Measurements from ENCODE around the gene HSDL2. TPM values are rescaled to one million over a fixed set of nuclear protein-coding genes. Genes with fewer than 3 reads are reported as not detected.
A peak's percentile ranks its signal among the peaks of the same experiment; 100 is the strongest.

Gene HSDL2
- total RNA-seq, 1 donor from 2014 or later = 40.7 TPM

GRCh38 chr9:112339886-112340285 lies 40.0 kb upstream of the HSDL2 start:
- Histone ChIP-seq H3K9me3 (ENCODE audit: control insufficient read depth in 3 of 3, low read length in 3 of 3) (no peaks in the 10 kb centered on the region), H3K27ac (ENCODE audit: low read depth, low read length) (no peak overlapping the region), H3K4me1 (ENCODE audit: control insufficient read depth in 3 of 3, insufficient read depth in 3 of 3, low read length in 3 of 3) (no peaks in the 10 kb centered on the region), H3K9ac (ENCODE audit: low read depth in 1 of 3, low read length in 3 of 3) (no peak overlapping the region), H3K27me3 (ENCODE audit: control insufficient read depth in 3 of 3, insufficient read depth in 3 of 3, low read length in 3 of 3) (no peaks in the 10 kb centered on the region), H3K4me3 (ENCODE audit: low read length in 3 of 3) (no peak overlapping the region), H3K36me3 (ENCODE audit: control insufficient read depth in 3 of 3, insufficient read depth in 3 of 3, low read length in 3 of 3) (no peaks in the 10 kb centered on the region)

GRCh38 chr9:112341730-112342129 lies 38.2 kb upstream of the HSDL2 start:
- no peaks in the 10 kb centered on the region for H3K36me3 ChIP-seq (ENCODE audit: control insufficient read depth in 3 of 3, insufficient read depth in 3 of 3, low read length in 3 of 3)
- H3K27me3 ChIP-seq (ENCODE audit: control insufficient read depth in 3 of 3, insufficient read depth in 3 of 3, low read length in 3 of 3) = no peaks in the 10 kb centered on the region
- no peak overlapping the region for H3K4me3 ChIP-seq (ENCODE audit: low read length in 3 of 3)
- no peaks in the 10 kb centered on the region for H3K9me3 ChIP-seq (ENCODE audit: control insufficient read depth in 3 of 3, low read length in 3 of 3)
- no peak overlapping the region for H3K9ac ChIP-seq (ENCODE audit: low read depth in 1 of 3, low read length in 3 of 3)
- no peak overlapping the region for H3K27ac ChIP-seq (ENCODE audit: low read depth, low read length)
- no peaks in the 10 kb centered on the region for H3K4me1 ChIP-seq (ENCODE audit: control insufficient read depth in 3 of 3, insufficient read depth in 3 of 3, low read length in 3 of 3)

- Histone ChIP-seq H3K27ac (ENCODE audit: low read depth, low read length) (no peak overlapping the region), H3K4me1 (ENCODE audit: control insufficient read depth in 3 of 3, insufficient read depth in 3 of 3, low read length in 3 of 3) (peaks cover 0 to 7% (median 0%) of the 10 kb centered on the region in 3 donors), H3K36me3 (ENCODE audit: control insufficient read depth in 3 of 3, insufficient read depth in 3 of 3, low read length in 3 of 3) (no peaks in the 10 kb centered on the region), H3K4me3 (ENCODE audit: low read length in 3 of 3) (peak overlapping the region; percentile 60 to 87 (median 60)), H3K9me3 (ENCODE audit: control insufficient read depth in 3 of 3, low read length in 3 of 3) (no peaks in the 10 kb centered on the region), H3K27me3 (ENCODE audit: control insufficient read depth in 3 of 3, insufficient read depth in 3 of 3, low read length in 3 of 3) (no peaks in the 10 kb centered on the region), H3K9ac (ENCODE audit: low read depth in 1 of 3, low read length in 3 of 3) (peak overlapping the region; percentile 39 to 58 (median 46))
These were observed 31.5 kb upstream of the HSDL2 start for GRCh38 chr9:112348257-112349007.

- no peaks in the 10 kb centered on the region for H3K36me3 ChIP-seq (ENCODE audit: control insufficient read depth in 3 of 3, insufficient read depth in 3 of 3, low read length in 3 of 3)
- H3K4me3 ChIP-seq (ENCODE audit: low read length in 3 of 3) = peak overlapping the region; percentile 60 to 87 (median 60)
- peaks cover 0 to 7% (median 0%) of the 10 kb centered on the region in 3 donors for H3K4me1 ChIP-seq (ENCODE audit: control insufficient read depth in 3 of 3, insufficient read depth in 3 of 3, low read length in 3 of 3)
- H3K9me3 ChIP-seq (ENCODE audit: control insufficient read depth in 3 of 3, low read length in 3 of 3) = no peaks in the 10 kb centered on the region
- no peaks in the 10 kb centered on the region for H3K27me3 ChIP-seq (ENCODE audit: control insufficient read depth in 3 of 3, insufficient read depth in 3 of 3, low read length in 3 of 3)
- no peak overlapping the region for H3K27ac ChIP-seq (ENCODE audit: low read depth, low read length)
- H3K9ac ChIP-seq (ENCODE audit: low read depth in 1 of 3, low read length in 3 of 3) = peak overlapping the region in 2 of 3 donors; percentile 46 to 58
These were observed 30.9 kb upstream of the HSDL2 start for GRCh38 chr9:112349008-112349333.

- no peaks in the 10 kb centered on the region for H3K36me3 ChIP-seq (ENCODE audit: control insufficient read depth in 3 of 3, insufficient read depth in 3 of 3, low read length in 3 of 3)
- H3K9me3 ChIP-seq (ENCODE audit: control insufficient read depth in 3 of 3, low read length in 3 of 3) = no peaks in the 10 kb centered on the region
- peaks cover 0 to 7% (median 0%) of the 10 kb centered on the region in 3 donors for H3K4me1 ChIP-seq (ENCODE audit: control insufficient read depth in 3 of 3, insufficient read depth in 3 of 3, low read length in 3 of 3)
- no peaks in the 10 kb centered on the region for H3K27me3 ChIP-seq (ENCODE audit: control insufficient read depth in 3 of 3, insufficient read depth in 3 of 3, low read length in 3 of 3)
- H3K27ac ChIP-seq (ENCODE audit: low read depth, low read length) = no peak overlapping the region
- no peak overlapping the region for H3K4me3 ChIP-seq (ENCODE audit: low read length in 3 of 3)
- H3K9ac ChIP-seq (ENCODE audit: low read depth in 1 of 3, low read length in 3 of 3) = no peak overlapping the region
These were observed 28.7 kb upstream of the HSDL2 start for GRCh38 chr9:112351184-112351583.

- Histone ChIP-seq H3K4me1 (ENCODE audit: control insufficient read depth in 3 of 3, insufficient read depth in 3 of 3, low read length in 3 of 3) (peaks cover 0 to 7% (median 0%) of the 10 kb centered on the region in 3 donors), H3K27ac (ENCODE audit: low read depth, low read length) (no peak overlapping the region), H3K9ac (ENCODE audit: low read depth in 1 of 3, low read length in 3 of 3) (no peak overlapping the region), H3K27me3 (ENCODE audit: control insufficient read depth in 3 of 3, insufficient read depth in 3 of 3, low read length in 3 of 3) (no peaks in the 10 kb centered on the region), H3K9me3 (ENCODE audit: control insufficient read depth in 3 of 3, low read length in 3 of 3) (no peaks in the 10 kb centered on the region), H3K36me3 (ENCODE audit: control insufficient read depth in 3 of 3, insufficient read depth in 3 of 3, low read length in 3 of 3) (no peaks in the 10 kb centered on the region), H3K4me3 (ENCODE audit: low read length in 3 of 3) (no peak overlapping the region)
These were observed 27.7 kb upstream of the HSDL2 start for GRCh38 chr9:112352209-112352608.

- no peaks in the 10 kb centered on the region for H3K36me3 ChIP-seq (ENCODE audit: control insufficient read depth in 3 of 3, insufficient read depth in 3 of 3, low read length in 3 of 3)
- H3K27ac ChIP-seq (ENCODE audit: low read depth, low read length) = no peak overlapping the region
- H3K27me3 ChIP-seq (ENCODE audit: control insufficient read depth in 3 of 3, insufficient read depth in 3 of 3, low read length in 3 of 3) = no peaks in the 10 kb centered on the region
- no peaks in the 10 kb centered on the region for H3K9me3 ChIP-seq (ENCODE audit: control insufficient read depth in 3 of 3, low read length in 3 of 3)
- H3K4me3 ChIP-seq (ENCODE audit: low read length in 3 of 3) = no peak overlapping the region
- H3K4me1 ChIP-seq (ENCODE audit: control insufficient read depth in 3 of 3, insufficient read depth in 3 of 3, low read length in 3 of 3) = no peaks in the 10 kb centered on the region
- H3K9ac ChIP-seq (ENCODE audit: low read depth in 1 of 3, low read length in 3 of 3) = no peak overlapping the region
These were observed 25.7 kb upstream of the HSDL2 start for GRCh38 chr9:112354081-112354743.

- Histone ChIP-seq H3K9me3 (ENCODE audit: control insufficient read depth in 3 of 3, low read length in 3 of 3) (no peaks in the 10 kb centered on the region), H3K27me3 (ENCODE audit: control insufficient read depth in 3 of 3, insufficient read depth in 3 of 3, low read length in 3 of 3) (no peaks in the 10 kb centered on the region), H3K4me1 (ENCODE audit: control insufficient read depth in 3 of 3, insufficient read depth in 3 of 3, low read length in 3 of 3) (no peaks in the 10 kb centered on the region), H3K27ac (ENCODE audit: low read depth, low read length) (no peak overlapping the region), H3K36me3 (ENCODE audit: control insufficient read depth in 3 of 3, insufficient read depth in 3 of 3, low read length in 3 of 3) (no peaks in the 10 kb centered on the region), H3K4me3 (ENCODE audit: low read length in 3 of 3) (no peak overlapping the region), H3K9ac (ENCODE audit: low read depth in 1 of 3, low read length in 3 of 3) (no peak overlapping the region)
These were observed 24.4 kb upstream of the HSDL2 start for GRCh38 chr9:112355427-112355897.

GRCh38 chr9:112360047-112360804 lies 19.7 kb upstream of the HSDL2 start:
- Histone ChIP-seq H3K9me3 (ENCODE audit: control insufficient read depth in 3 of 3, low read length in 3 of 3) (no peaks in the 10 kb centered on the region), H3K9ac (ENCODE audit: low read depth in 1 of 3, low read length in 3 of 3) (no peak overlapping the region), H3K36me3 (ENCODE audit: control insufficient read depth in 3 of 3, insufficient read depth in 3 of 3, low read length in 3 of 3) (no peaks in the 10 kb centered on the region), H3K27me3 (ENCODE audit: control insufficient read depth in 3 of 3, insufficient read depth in 3 of 3, low read length in 3 of 3) (no peaks in the 10 kb centered on the region), H3K4me3 (ENCODE audit: low read length in 3 of 3) (no peak overlapping the region), H3K27ac (ENCODE audit: low read depth, low read length) (no peak overlapping the region), H3K4me1 (ENCODE audit: control insufficient read depth in 3 of 3, insufficient read depth in 3 of 3, low read length in 3 of 3) (no peaks in the 10 kb centered on the region)

GRCh38 chr9:112361601-112362000 lies 18.3 kb upstream of the HSDL2 start:
- Histone ChIP-seq H3K9me3 (ENCODE audit: control insufficient read depth in 3 of 3, low read length in 3 of 3) (no peaks in the 10 kb centered on the region), H3K4me1 (ENCODE audit: control insufficient read depth in 3 of 3, insufficient read depth in 3 of 3, low read length in 3 of 3) (no peaks in the 10 kb centered on the region), H3K9ac (ENCODE audit: low read depth in 1 of 3, low read length in 3 of 3) (peak overlapping the region in 1 of 3 donors; percentile 51), H3K4me3 (ENCODE audit: low read length in 3 of 3) (no peak overlapping the region), H3K36me3 (ENCODE audit: control insufficient read depth in 3 of 3, insufficient read depth in 3 of 3, low read length in 3 of 3) (no peaks in the 10 kb centered on the region), H3K27me3 (ENCODE audit: control insufficient read depth in 3 of 3, insufficient read depth in 3 of 3, low read length in 3 of 3) (no peaks in the 10 kb centered on the region), H3K27ac (ENCODE audit: low read depth, low read length) (no peak overlapping the region)

Measured in skeletal muscle tissue (tissue), 4 donors.